CD4-positive, alpha-beta T cell treated with Interleukin-6 at 100 ng/mL for 8 hours (primary cell): ENCODE results near the gene RNF133.

Experiments
- DNase-seq: peaks from one replicate; pipeline ENCODE4 v3.0.0-alpha.2; 2020; ENCODE audit warnings: mixed read lengths, low spot score

RNF133 gene, protein sequence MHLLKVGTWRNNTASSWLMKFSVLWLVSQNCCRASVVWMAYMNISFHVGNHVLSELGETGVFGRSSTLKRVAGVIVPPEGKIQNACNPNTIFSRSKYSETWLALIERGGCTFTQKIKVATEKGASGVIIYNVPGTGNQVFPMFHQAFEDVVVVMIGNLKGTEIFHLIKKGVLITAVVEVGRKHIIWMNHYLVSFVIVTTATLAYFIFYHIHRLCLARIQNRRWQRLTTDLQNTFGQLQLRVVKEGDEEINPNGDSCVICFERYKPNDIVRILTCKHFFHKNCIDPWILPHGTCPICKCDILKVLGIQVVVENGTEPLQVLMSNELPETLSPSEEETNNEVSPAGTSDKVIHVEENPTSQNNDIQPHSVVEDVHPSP

DNA sequence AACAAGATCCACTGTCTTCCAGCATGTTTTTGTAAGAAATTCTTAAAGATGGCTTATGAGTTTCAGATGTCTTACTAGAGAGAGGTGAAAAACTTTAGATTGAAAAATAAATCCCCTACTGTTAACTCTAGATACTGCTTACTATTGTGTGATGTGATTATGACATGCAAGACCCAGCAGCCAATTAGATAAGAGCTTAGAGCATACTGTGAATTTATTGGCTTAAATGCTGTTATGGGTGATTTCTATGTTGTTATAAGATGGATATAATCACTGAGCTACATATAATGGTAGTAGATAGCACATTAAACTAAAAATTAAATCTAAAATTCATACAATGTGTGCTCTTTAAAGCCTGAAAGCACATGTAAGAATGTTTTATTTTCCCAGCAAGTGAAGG is at the start of gene RNF133:
RNF133 (minus strand) TSS at position 101 of the 400 bp plus-strand sequence. CDS start 199 bp downstream, outside the sequence.
- DNase-seq = no peak

DNA sequence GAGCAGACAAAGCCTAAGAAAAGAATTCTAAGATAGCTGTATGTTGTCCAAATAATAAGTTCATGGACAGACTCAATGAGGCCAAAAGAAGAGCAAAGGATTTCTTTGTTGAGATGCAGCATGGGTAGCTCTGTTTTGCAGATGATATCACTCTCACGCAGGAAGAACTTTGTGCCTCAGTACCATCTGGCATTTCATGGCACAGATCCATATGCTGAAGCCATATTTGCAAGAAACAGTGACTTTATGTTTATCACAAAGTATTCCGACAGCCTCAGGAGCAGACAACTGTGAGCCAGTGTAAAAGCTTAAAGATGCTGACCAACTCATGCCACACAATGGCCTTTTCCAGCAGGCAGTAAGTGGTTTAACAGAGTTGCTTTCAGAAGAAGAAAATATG is 49.3 kb upstream of the RNF133 start:
- DNase-seq = no peak

DNA sequence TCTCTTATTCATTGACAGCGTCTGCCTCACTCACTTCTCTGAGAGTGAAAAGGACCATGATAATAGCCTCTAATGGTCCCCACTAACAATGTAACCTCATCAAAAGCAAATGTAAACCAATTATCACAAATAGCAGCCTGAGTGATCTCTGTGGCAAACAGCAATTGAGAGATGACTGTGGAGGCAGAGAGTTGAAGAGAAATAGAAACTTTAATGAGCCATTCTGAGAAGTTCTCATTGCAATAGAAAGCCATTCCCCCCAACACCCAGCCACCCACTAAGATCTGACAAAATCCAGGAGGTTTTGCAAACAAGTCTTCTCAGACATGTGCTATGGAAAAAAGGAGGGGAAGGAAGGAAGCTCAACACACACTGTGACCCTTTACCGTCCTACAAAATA is 48.0 kb upstream of the RNF133 start:
- no peak for DNase-seq

DNA sequence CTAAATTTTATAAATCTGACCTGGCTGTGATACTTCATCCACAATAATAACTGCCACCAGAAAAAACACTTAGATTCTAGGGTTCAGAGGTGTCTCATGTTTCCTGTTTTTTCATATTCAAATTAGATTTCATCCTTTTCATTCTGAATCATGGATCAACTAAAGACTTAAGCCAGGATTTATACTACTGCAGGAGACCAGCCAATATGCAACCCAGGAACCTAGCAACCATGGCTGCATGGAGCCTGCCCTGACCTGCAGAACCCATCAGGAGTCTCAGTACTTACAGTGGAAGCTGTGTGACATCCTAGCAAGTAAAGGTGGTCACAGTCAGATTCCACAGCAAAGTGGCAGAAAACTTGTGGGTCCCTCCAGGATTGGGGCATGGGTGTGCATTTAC is 44.3 kb upstream of the RNF133 start:
- DNase-seq = no peak

DNA sequence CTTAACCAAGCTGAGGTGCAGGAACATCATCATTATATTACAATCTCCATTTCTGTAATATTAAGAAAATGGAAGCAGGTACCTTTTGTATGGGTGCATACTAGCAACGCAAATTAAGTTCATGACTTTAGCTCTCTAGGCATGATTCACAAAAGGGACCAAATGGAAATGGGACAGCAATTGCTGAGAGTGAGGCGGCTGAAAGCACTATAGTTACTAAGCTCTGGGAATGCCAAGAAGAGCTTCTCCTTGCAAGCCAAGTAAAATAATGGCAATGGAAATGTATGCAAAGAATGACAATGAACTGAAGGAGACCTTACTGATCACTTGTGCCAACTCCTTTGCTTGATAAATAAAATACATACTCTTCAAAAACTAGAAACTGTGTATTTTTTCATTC is 40.0 kb upstream of the RNF133 start:
- no peak for DNase-seq

DNA sequence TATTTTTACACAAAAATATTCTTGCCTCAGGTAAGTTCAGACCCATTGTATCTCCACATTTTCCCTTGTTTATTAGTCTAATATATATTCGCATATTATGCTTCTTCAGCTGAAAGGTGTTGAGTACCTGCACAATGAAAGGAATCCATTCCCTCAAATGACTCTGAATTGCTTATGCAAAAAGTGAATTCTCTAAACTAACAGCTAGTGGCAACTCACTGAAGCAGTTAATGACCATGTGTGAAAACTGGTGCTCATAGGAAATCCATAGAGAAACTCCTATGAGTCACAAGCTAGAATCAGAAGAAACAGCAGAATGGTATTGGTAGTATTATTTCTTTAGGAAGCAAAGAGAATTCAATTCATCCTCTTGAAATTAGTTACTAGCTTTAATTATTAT is 37.3 kb upstream of the RNF133 start:
- DNase-seq = no peak

DNA sequence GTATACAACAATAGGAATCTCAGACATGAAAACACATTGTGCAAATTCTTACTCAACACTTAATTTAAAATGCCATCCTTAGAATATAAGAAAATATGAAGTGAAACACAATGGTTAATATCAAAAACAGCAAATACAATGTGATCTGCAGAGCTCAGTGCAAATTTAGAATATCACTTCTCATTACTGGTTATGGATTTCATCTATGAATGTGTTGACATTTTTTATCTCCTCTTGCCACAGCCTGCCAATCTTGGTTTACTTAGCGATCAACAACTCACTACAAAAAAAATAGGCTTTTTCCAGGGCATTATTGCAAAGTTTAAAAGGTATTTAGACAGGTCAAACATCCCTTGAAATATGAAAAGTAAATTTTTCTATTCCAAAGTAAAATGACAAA is 28.8 kb upstream of the RNF133 start:
- no peak for DNase-seq

DNA sequence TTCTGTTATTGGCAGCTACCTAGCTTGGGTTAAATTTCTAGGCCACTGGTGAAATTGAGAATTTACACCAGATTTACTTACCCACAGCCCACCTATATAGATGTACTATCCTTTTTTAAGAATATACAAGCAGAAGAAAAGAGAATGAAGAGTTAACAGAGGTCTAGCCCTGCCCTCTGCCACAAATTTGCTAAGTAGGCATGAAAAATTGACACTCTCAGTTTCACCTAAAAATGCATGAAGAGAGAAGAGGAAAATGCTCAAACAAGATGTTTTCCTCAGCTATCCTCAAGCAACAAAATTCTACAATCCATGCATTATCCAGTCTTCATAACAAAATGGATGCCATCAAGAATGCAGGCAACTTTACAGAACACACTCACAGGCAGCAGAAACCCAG is 28.4 kb upstream of the RNF133 start:
- no peak for DNase-seq

DNA sequence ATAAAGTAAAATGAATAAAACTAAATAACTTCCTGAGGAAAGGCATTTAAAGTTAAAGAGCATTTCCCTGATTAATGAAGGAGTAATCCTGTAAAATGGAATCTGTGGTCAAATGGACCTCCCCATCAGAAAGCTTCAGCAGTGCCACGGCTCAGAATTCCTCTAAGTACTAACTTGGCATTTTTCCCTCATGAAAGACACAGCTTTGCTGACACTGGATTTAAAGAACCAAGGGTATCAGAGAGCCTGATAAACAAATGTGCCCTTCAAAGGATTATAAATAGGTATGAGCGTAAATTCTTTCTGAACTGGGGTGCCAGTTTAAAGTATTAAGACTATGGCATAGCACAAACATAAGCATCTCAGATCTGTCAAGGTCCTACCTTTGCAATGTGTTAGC is 28.0 kb upstream of the RNF133 start:
- DNase-seq = no peak

DNA sequence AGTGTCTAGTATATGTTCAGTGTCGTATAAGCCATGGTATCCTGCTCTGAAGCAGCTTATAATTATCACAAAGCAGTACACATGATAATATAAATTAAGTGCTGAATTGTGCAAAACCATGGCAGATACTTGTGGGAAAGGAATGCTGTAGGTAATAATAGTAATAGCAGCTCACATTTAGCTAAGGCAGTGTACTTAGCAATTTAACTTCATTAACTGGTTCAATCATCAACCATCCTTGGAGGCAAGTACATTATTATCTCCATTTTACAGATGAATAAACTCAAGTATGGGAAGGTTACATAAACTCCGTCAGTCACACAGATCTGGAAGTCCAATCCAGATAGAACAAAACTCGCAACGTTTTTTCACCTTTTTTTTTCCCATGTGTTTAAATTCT is 25.4 kb upstream of the RNF133 start:
- DNase-seq = no peak

DNA sequence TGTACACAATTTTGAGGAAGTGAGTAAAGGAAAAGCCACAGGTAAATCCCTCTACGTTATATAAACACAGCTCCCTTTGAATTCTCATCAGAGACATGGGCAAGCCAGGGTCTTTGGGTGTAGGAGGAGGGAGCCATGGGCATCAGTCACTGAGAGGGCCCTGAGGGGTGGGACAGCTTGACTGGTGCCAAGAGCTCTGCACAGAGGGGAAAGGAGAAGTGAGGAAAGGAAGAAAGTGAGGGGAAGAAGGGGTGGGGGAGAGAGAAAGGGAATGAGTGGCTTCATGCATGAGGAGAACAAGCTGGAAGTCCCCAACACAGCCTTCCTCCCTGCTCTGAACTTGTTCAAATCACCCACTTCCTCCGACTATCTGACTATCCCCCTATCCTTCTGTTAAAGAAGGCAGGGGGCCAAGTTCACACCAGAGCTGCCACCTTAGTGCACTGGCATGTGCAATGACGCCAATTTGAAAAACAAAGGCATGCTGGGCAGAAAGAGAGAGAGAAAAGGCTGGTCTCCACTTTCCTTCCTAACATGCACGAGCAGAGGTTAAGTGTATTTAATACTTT is 20.2 kb upstream of the RNF133 start:
- no peak for DNase-seq

DNA sequence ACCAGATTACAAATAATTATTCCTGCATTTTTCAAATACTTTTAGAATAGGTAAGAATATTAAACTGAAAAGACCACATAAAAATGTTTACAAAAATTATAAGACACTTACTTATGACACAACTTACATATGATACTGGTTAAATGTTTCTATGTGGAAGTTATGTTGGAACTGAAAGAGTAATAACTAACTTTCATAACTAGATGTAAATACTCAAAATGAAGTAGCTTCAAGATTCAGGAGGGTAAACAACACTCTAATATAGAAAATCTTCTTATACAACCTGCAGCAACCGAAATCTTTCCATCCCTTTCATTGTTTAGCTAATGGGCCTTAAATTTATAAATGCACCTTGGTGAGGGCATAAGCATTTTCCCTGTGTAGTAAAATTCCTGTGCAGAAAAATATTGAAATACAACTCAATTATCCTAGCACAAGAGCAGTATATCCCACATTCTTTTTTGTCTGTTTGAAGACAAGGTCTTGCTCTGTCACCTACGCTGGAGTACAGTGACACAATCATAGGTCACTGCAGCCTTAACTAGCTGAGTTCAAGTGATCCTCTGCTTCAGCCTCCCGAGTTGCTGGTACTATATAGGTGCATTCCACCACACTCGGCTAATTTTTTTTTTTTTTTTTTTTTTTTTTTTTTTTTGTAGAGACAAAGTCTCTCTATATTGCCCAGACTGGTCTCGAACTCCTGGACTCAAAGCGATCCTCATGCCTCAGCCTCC is 18.6 kb upstream of the RNF133 start:
- no peak for DNase-seq

DNA sequence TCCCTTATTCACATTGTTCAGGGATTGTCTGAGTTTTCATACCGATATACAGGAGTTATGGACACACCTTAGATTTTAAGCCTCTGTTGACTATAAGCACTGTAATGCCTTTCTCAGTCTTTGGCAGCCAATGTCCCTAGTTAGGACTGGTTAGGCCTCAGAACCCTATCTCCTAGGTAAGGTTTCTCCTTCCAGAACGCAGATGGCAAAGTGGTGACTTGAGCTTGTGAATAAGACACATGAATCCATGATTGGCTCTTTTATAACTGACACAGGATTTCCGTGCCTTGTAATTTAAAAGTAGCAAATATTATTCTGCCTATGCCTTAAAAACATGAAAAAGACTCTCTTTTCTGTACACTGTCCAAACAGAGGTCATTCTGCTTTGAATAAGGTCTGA is 16.3 kb upstream of the RNF133 start:
- no peak for DNase-seq

DNA sequence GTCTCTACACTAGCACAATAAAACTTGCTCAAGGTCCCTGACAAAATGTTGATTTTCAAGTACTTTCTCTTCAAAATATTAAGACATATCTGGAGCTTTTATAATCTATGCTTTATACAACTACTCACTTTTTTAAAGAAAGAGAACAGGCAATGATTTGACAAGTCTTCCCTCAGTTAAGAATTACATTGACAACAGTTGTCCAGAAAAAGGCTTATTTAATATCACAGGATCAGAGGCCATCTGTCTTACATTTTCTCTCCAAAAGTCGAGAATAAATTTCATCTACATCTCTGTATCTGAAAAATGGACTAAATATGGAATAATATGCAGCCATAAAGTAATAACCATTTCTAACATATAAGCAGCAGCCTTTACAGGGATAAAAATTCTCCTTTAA is 12.0 kb upstream of the RNF133 start:
- no peak for DNase-seq

DNA sequence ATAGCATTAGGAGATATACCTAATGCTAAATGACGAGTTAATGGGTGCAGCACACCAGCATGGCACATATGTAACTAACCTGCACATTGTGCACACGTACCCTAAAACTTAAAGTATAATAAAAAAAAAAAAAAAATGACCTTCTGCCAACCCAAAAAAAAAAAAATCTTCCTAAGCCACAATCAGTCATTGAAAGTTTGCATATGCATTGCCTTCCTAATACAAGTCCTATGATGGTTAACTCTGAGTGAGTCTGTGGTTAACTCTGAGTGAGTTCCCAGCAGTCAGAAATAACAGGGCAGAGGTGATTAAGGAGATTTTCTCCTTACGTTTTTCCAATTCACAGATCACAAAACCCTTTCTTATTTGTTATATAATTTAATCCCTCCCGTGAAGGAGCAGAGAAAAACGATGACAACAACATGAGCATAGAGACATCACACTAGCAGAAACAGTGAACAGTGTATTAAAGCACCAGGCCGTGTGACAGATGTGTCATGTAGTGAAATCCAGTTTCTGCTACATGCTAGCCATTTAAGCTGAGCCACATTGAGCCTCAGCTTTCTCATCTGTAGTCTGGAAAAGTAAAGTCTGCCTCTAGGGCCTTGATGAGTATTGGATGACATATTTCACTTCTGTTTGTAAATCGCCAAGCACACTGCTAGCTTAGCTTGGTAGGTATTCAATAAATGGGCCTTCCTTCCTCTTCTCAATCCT is 11.2 kb upstream of the RNF133 start:
- no peak for DNase-seq

DNA sequence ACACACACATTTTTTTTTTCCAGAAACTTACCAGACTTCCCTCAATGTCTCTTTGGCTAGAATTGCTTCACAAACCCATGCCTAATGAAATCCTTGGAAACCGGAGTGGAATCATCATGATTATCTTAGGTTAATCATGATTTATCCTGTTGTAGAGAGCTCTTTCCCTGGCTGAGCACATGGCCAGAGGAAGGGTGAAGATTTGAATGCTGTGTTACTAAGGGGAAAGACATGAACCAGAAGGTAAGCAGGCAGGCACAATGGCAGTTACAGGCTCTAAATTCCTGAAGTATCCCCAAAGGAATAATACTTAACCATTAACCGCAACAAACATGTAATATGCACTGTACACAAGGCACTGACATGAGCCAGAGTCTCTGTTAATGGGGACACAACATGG is 7.9 kb upstream of the RNF133 start:
- DNase-seq = no peak

DNA sequence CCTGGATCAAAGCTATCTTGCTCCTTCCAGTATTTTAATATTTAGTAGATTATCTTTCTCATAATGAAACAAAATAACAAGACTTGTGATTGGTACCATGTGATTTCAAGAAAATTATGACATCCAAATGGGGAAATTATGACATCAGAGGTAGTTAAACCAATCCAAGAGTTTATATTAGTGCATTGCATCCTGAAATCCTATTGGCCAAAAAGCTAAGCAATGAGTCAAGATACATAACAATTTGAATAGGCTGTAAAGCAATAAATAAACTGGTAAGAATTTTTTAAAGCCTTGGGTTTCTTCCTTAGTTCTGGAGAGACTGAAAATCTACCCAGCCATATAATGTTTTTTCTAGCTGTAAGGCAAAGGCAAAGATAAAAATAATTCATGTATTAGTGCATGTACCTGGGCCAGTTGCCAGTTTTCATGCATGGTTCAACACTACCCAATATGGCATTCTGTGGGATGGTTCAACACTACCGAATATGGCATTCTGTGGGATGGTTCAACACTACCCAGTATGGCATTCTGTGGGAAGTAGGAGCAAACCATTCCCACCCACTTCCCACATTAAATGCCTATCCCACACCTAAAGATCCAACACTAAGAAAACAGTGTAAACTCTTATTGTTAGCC is 4.1 kb upstream of the RNF133 start, which contains the start of gene RNF148:
RNF148 (minus strand) TSS at position 51 of the 639 bp plus-strand sequence. CDS start 172 bp downstream, outside the sequence.
- DNase-seq = no peak

DNA sequence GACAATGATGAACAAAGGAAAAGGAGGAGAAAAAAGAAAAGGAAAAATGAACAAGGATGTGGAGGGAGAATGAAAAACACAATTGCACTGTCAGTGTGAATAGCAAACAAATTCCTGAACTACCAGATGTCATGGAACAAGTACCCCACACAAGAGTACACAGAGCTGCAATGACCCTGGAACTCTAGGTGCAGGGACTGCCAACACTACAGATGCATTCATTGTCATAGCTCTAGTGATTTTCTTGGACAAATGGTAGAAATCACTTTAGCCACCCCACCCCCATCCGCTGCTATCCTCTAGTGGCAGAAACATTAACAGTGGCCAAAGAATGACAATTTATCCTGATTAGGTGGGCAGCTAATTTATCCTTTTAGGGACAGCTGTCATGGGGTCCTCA is 3.1 kb downstream of the RNF133 start:
- DNase-seq = no peak

DNA sequence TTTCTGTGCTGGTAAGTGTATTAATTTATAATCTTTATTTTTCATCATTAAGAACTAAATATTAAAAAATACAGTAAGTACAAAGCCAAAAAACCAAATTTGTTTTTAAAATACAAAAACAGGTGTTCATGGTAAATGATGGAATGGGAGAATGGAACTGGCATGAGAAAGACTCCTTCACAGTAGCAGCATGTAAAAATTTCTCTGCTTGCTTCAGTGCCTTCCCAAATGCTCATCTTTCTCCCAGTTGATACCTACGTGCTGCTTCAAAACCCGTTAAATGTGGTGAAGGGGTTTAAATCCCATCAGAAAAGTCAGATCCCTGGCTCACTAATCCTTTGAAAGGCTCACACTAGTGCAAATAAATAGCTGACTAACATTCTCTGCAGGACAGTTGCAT is 4.2 kb downstream of the RNF133 start:
- no peak for DNase-seq

DNA sequence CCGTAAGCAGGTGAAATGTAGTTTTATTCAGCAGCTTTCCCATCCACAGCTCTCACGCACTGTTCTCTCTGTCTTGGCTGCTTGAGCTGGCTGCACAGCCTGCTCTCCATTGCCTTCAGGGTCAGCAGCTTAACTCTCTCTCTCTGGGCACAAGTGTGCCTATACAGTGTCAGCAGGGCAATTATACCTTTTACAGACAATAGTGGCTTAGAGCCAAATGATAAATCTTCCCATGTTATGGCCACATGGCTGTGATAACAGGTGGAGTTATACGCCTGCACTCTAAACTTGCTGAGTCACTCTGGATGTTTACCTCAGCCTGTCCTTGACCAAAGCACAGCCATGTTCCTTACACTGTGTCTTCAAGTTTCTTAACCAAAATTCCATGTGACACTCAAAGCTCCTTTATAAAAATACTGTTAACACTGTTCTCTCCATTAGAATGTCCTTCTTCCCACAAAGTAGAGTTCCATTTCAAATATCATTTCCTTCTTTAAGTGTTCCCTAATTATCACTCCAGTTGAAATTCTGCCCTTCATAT is 6.1 kb downstream of the RNF133 start:
- no peak for DNase-seq

DNA sequence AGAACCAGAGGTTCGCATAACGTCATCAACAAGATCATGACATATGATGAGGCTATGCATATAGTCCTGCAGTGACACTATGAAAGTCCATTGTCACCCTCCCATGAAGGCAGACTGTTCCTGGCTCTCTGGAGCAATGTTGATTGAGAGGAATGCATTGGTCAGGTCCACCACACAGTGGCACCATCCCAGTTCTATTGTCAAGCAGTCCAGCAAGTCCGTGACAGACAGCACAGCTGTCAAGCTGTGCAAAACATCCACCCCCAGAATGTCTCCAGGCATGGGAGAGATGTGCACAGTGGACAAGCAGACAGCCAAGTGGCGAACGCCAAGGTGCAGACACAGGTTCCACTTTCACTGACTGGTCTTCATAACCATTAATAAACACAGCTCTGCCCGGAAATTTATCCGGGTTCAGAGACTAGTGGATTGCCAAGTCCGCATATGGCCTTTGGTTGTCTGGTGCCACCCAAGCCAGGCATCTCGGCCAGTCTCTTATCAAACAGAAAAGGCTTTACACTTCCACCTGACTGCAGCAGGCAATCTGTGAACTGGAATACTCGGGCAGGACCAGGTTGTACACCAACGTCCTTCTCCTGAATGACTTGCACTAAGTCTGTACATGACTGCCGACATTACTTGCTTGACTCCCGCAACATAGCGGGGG is 7.2 kb downstream of the RNF133 start:
- DNase-seq = no peak
